NCI-H2227 (cell line): ENCODE measurements around the gene CAD.

Experiments
- DNase-seq: peaks from one replicate; lab custom pipeline; 2025; ENCODE audit not compliant: unreplicated experiment; lab: John Stamatoyannopoulos, UW

Gene CAD

GRCh38 chr2:27278010-27278409, 60.8 kb downstream of the CAD start:
- DNase-seq: no peak

- DNase-seq: no peak
Observed at GRCh38 chr2:27280826-27281225, 63.7 kb downstream of the CAD start.

GRCh38 chr2:27281442-27281841, 64.3 kb downstream of the CAD start:
- DNase-seq: no peak

- no peak for DNase-seq
Observed at GRCh38 chr2:27281855-27282559, 64.8 kb downstream of the CAD start, which contains the start of gene TRIM54. TRIM54 (plus strand) TSS chr2:27282429; CDS start chr2:27282732, 303 bp downstream.

GRCh38 chr2:27282892-27283291, 65.7 kb downstream of the CAD start:
- DNase-seq: no peak

GRCh38 chr2:27284996-27285395, 67.8 kb downstream of the CAD start:
- no peak for DNase-seq

GRCh38 chr2:27285481-27285880, 68.3 kb downstream of the CAD start:
- no peak for DNase-seq

GRCh38 chr2:27288610-27289009, 71.4 kb downstream of the CAD start:
- DNase-seq: no peak

- DNase-seq: no peak
Observed at GRCh38 chr2:27290549-27290948, 73.4 kb downstream of the CAD start.

- no peak for DNase-seq
Observed at GRCh38 chr2:27291865-27292264, 74.7 kb downstream of the CAD start.
